Duodenal mucosa (tissue), 2 donors: ENCODE data around the gene SLC9A7.

Experiments
- H3K27ac ChIP-seq: one replicate; pipeline ENCODE4 v1.7.0; 2013; ENCODE audit warnings: low read depth, low read length
- H3K27me3 ChIP-seq, 2 donors: one replicate each; pipeline ENCODE4 v1.7.0; 2013; ENCODE audit warnings: low read length in 2 of 2, control low read depth in 1 of 2; ENCODE audit not compliant: insufficient read depth in 2 of 2, control insufficient read depth in 1 of 2
- H3K36me3 ChIP-seq, 2 donors: one replicate each; pipeline ENCODE4 v1.7.0; 2013; ENCODE audit warnings: low read length in 2 of 2, control low read depth in 1 of 2; ENCODE audit not compliant: insufficient read depth in 2 of 2, control insufficient read depth in 1 of 2
- H3K4me1 ChIP-seq, 2 donors: one replicate each; pipeline ENCODE4 v1.7.0; 2013; ENCODE audit warnings: low read length in 2 of 2, control low read depth in 1 of 2; ENCODE audit not compliant: insufficient read depth in 2 of 2, control insufficient read depth in 1 of 2
- H3K4me3 ChIP-seq, 2 donors: one replicate each; pipeline ENCODE4 v1.7.0; 2013; ENCODE audit warnings: low read length in 2 of 2, low read depth in 1 of 2
- H3K9ac ChIP-seq, 2 donors: one replicate each; pipeline ENCODE4 v1.7.0; 2013; ENCODE audit warnings: low read length in 2 of 2, low read depth in 1 of 2
- H3K9me3 ChIP-seq, 2 donors: one replicate each; pipeline ENCODE4 v1.7.0; 2013; ENCODE audit warnings: low read length in 2 of 2, control low read depth in 1 of 2; ENCODE audit not compliant: control insufficient read depth in 1 of 2

The SLC9A7 gene

GRCh38 chrX:46589977-46590723 is 168.8 kb downstream of the SLC9A7 start:
- no peaks in the 10 kb centered on the region for H3K27me3 ChIP-seq
- H3K27ac ChIP-seq: no peak overlapping the region
- no peaks in the 10 kb centered on the region for H3K4me1 ChIP-seq
- no peaks in the 10 kb centered on the region for H3K36me3 ChIP-seq
- H3K9me3 ChIP-seq: no peaks in the 10 kb centered on the region
- no peak overlapping the region for H3K4me3 ChIP-seq
- no peak overlapping the region for H3K9ac ChIP-seq

- Histone ChIP-seq H3K4me3 (no peak overlapping the region), H3K9ac (no peak overlapping the region), H3K27me3 (no peaks in the 10 kb centered on the region), H3K9me3 (no peaks in the 10 kb centered on the region), H3K4me1 (no peaks in the 10 kb centered on the region), H3K27ac (no peak overlapping the region), H3K36me3 (no peaks in the 10 kb centered on the region)
Observed at GRCh38 chrX:46588263-46588662, 170.7 kb downstream of the SLC9A7 start.

GRCh38 chrX:46587753-46588171 is 171.2 kb downstream of the SLC9A7 start:
- Histone ChIP-seq H3K27ac (no peak overlapping the region), H3K9ac (no peak overlapping the region), H3K36me3 (no peaks in the 10 kb centered on the region), H3K4me3 (no peak overlapping the region), H3K4me1 (no peaks in the 10 kb centered on the region), H3K27me3 (no peaks in the 10 kb centered on the region), H3K9me3 (no peaks in the 10 kb centered on the region)

GRCh38 chrX:46587158-46587557 is 171.8 kb downstream of the SLC9A7 start:
- H3K4me1 ChIP-seq: no peaks in the 10 kb centered on the region

GRCh38 chrX:46584736-46585135 is 174.2 kb downstream of the SLC9A7 start:
- Histone ChIP-seq H3K9ac (no peak overlapping the region), H3K27ac (no peak overlapping the region), H3K27me3 (no peaks in the 10 kb centered on the region), H3K4me1 (no peaks in the 10 kb centered on the region), H3K4me3 (no peak overlapping the region), H3K9me3 (no peaks in the 10 kb centered on the region), H3K36me3 (no peaks in the 10 kb centered on the region)

More at GRCh38 chrX:46587158-46587557, 171.8 kb downstream of the SLC9A7 start:
- Histone ChIP-seq H3K27ac (no peak overlapping the region), H3K27me3 (no peaks in the 10 kb centered on the region), H3K36me3 (no peaks in the 10 kb centered on the region), H3K9ac (no peak overlapping the region), H3K9me3 (no peaks in the 10 kb centered on the region), H3K4me3 (no peak overlapping the region)

GRCh38 chrX:46582966-46583365 is 176.0 kb downstream of the SLC9A7 start:
- no peaks in the 10 kb centered on the region for H3K4me1 ChIP-seq

GRCh38 chrX:46582325-46582724 is 176.6 kb downstream of the SLC9A7 start:
- Histone ChIP-seq H3K27me3 (no peaks in the 10 kb centered on the region), H3K36me3 (no peaks in the 10 kb centered on the region), H3K9ac (no peak overlapping the region), H3K27ac (no peak overlapping the region), H3K4me3 (no peak overlapping the region), H3K4me1 (no peaks in the 10 kb centered on the region), H3K9me3 (no peaks in the 10 kb centered on the region)

More at GRCh38 chrX:46582966-46583365, 176.0 kb downstream of the SLC9A7 start:
- Histone ChIP-seq H3K27ac (no peak overlapping the region), H3K27me3 (no peaks in the 10 kb centered on the region), H3K4me3 (no peak overlapping the region), H3K9me3 (no peaks in the 10 kb centered on the region), H3K36me3 (no peaks in the 10 kb centered on the region), H3K9ac (no peak overlapping the region)

- no peaks in the 10 kb centered on the region for H3K4me1 ChIP-seq
- no peaks in the 10 kb centered on the region for H3K36me3 ChIP-seq
- H3K27ac ChIP-seq: no peak overlapping the region
- H3K9me3 ChIP-seq: no peaks in the 10 kb centered on the region
- H3K4me3 ChIP-seq: no peak overlapping the region
- H3K27me3 ChIP-seq: no peaks in the 10 kb centered on the region
- H3K9ac ChIP-seq: no peak overlapping the region
Observed at GRCh38 chrX:46580613-46581012, 178.3 kb downstream of the SLC9A7 start.

GRCh38 chrX:46579250-46579649 is 179.7 kb downstream of the SLC9A7 start:
- H3K4me1 ChIP-seq: peaks cover 0 to 4% of the 10 kb centered on the region in 2 donors
- H3K9me3 ChIP-seq: no peaks in the 10 kb centered on the region
- no peaks in the 10 kb centered on the region for H3K36me3 ChIP-seq
- H3K27me3 ChIP-seq: no peaks in the 10 kb centered on the region
- no peak overlapping the region for H3K9ac ChIP-seq
- no peak overlapping the region for H3K27ac ChIP-seq
- H3K4me3 ChIP-seq: no peak overlapping the region

GRCh38 chrX:46577221-46578005 is 181.5 kb downstream of the SLC9A7 start:
- Histone ChIP-seq H3K4me3 (no peak overlapping the region), H3K4me1 (peaks cover 0 to 4% of the 10 kb centered on the region in 2 donors), H3K9ac (no peak overlapping the region), H3K27ac (no peak overlapping the region), H3K9me3 (no peaks in the 10 kb centered on the region), H3K36me3 (no peaks in the 10 kb centered on the region), H3K27me3 (no peaks in the 10 kb centered on the region)
